ENCODE results near the gene GCNT2. TPM values are rescaled to one million over a fixed set of nuclear protein-coding genes. Genes with fewer than 3 reads are reported as not detected.

Gene GCNT2
- total RNA-seq, 4 donors from 2014 or later, result 12.4 to 92.5 (median 77.0) TPM

DNA sequence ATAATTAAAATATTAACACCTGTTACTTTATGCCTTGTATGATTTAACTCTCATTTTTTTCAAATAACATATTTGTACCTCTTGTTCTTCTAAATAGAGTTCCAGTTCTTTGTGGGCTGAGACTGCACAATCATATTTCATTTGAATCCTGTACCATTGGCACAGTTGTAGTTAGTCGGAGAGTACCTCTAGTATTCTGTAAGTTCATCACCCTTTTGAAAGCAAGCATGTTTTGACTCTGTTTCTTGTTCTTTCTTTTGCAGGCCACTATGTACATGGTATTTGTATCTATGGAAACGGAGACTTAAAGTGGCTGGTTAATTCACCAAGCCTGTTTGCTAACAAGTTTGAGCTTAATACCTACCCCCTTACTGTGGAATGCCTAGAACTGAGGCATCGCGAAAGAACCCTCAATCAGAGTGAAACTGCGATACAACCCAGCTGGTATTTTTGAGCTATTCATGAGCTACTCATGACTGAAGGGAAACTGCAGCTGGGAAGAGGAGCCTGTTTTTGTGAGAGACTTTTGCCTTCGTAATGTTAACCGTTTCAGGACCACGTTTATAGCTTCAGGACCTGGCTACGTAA lies 105.1 kb downstream of the GCNT2 start:
- no peaks in the 10 kb centered on the region for H3K27me3 ChIP-seq
- H3K36me3 ChIP-seq, result peaks cover 0 to 29% (median 0%) of the 10 kb centered on the region in 3 donors
- DNase-seq, result no peak
- TF ChIP-seq, protein P1, sequence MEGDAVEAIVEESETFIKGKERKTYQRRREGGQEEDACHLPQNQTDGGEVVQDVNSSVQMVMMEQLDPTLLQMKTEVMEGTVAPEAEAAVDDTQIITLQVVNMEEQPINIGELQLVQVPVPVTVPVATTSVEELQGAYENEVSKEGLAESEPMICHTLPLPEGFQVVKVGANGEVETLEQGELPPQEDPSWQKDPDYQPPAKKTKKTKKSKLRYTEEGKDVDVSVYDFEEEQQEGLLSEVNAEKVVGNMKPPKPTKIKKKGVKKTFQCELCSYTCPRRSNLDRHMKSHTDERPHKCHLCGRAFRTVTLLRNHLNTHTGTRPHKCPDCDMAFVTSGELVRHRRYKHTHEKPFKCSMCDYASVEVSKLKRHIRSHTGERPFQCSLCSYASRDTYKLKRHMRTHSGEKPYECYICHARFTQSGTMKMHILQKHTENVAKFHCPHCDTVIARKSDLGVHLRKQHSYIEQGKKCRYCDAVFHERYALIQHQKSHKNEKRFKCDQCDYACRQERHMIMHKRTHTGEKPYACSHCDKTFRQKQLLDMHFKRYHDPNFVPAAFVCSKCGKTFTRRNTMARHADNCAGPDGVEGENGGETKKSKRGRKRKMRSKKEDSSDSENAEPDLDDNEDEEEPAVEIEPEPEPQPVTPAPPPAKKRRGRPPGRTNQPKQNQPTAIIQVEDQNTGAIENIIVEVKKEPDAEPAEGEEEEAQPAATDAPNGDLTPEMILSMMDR (IDR thresholded peaks at IDR 0.05), result no peak
- no peak for TF ChIP-seq POLR2A (IDR thresholded peaks at IDR 0.05)
- H3K4me1 ChIP-seq, result no peaks in the 10 kb centered on the region
- no peaks in the 10 kb centered on the region for H3K9me3 ChIP-seq
- H3K27ac ChIP-seq, result no peak overlapping the region
- no peak overlapping the region for H3K4me3 ChIP-seq

DNA sequence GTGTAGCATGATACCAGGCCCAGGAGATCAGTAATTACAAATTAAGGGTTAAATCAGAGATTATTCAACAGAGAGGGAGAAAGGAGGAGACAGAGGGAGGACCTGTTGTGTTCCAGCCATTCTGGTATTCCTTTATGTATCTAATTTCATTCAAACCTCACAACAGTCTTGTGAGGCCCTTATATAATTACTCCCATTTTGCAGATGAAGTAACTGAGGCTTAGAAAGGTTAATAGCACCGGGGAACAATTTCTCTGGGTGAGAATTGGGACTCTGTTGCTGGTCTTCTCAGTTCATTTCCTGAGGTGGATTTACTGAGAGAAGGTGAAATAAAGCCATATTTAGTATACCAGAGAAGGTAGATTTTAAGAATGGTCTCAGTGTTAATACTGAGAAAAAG lies 106.6 kb downstream of the GCNT2 start:
- H3K36me3 ChIP-seq, result peaks cover 0 to 19% (median 0%) of the 10 kb centered on the region in 3 donors
- DNase-seq, result no peak
- TF ChIP-seq, protein P1 (IDR thresholded peaks at IDR 0.05), result no peak
- TF ChIP-seq POLR2A (IDR thresholded peaks at IDR 0.05), result no peak
- no peak overlapping the region for H3K4me3 ChIP-seq
- H3K27ac ChIP-seq, result no peak overlapping the region
- H3K27me3 ChIP-seq, result no peaks in the 10 kb centered on the region
- no peaks in the 10 kb centered on the region for H3K4me1 ChIP-seq
- no peaks in the 10 kb centered on the region for H3K9me3 ChIP-seq

DNA sequence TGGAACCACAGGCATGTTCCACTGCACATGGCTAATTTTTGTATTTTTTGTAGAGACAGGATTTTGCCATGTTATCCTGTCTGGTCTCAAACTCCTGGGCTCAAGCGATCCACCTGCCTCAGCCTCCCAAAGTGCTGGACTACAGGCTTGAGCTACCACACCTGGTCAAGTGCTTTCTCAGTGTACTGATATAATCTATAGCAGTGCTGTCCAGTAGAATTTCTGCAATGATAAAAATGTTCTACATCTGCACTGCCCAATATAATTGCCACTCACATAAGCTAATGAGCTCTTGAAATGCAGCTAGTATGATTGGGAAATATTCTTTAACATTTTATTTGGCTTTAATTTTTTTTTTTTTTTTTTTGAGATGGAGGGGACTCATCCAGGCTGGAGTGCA lies 109.0 kb downstream of the GCNT2 start:
- DNase-seq, result no peak
- no peak overlapping the region for H3K27ac ChIP-seq
- no peaks in the 10 kb centered on the region for H3K4me1 ChIP-seq
- H3K4me3 ChIP-seq, result no peak overlapping the region
- H3K9me3 ChIP-seq, result no peaks in the 10 kb centered on the region
- no peaks in the 10 kb centered on the region for H3K27me3 ChIP-seq
- peaks cover 0 to 6% (median 0%) of the 10 kb centered on the region in 3 donors for H3K36me3 ChIP-seq
- no peak for TF ChIP-seq POLR2A (IDR thresholded peaks at IDR 0.05)
- TF ChIP-seq, protein P1 (IDR thresholded peaks at IDR 0.05), result no peak

DNA sequence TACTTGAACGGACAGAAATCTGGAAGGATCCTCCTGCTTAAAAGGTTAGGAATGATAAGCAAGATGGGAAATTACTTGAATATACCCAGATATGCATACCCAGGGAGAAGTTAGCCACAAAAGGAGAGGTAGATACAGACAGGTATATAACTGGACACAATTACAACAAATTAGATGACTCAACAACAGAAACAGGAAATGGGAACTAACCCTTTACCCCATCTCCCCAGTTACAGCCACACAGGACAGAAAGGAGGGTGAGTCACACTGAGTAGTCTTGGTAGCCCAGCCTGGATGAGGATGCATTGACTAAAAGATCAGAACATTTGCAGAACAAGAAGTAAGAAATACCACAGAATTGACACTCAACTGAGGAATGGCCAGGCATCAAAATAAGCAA lies 112.1 kb downstream of the GCNT2 start:
- no peaks in the 10 kb centered on the region for H3K36me3 ChIP-seq
- H3K4me1 ChIP-seq, result no peaks in the 10 kb centered on the region
- H3K27me3 ChIP-seq, result no peaks in the 10 kb centered on the region
- H3K4me3 ChIP-seq, result no peak overlapping the region
- no peak for DNase-seq
- H3K27ac ChIP-seq, result no peak overlapping the region
- no peak for TF ChIP-seq POLR2A (IDR thresholded peaks at IDR 0.05)
- TF ChIP-seq, protein P1 (IDR thresholded peaks at IDR 0.05), result no peak
- H3K9me3 ChIP-seq, result no peaks in the 10 kb centered on the region

DNA sequence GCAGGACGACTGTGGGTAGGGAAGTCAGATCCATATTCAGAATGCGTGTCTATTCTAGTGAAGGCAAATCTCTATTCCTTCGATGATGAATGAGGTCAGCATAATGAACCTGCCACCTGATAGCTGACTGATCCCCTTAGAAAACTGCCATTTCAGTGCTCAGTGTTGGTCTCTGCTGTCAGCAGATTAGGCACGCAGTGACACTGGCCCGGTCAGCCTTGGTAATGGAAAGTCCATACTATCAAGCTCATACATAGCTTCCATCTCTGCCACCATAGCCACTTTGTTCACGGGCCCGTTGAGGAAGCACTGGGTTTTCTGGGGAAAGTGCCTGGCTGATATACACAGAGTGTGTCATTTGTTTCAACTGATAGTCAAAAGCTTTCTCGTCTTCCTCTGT lies 119.3 kb downstream of the GCNT2 start:
- Histone ChIP-seq H3K36me3 (no peaks in the 10 kb centered on the region), H3K9me3 (no peaks in the 10 kb centered on the region), H3K27me3 (no peaks in the 10 kb centered on the region), H3K4me1 (no peaks in the 10 kb centered on the region), H3K4me3 (no peak overlapping the region), H3K27ac (no peak overlapping the region)
- TF ChIP-seq, protein P1 (IDR thresholded peaks at IDR 0.05), result no peak
- no peak for TF ChIP-seq POLR2A (IDR thresholded peaks at IDR 0.05)
- DNase-seq, result no peak

DNA sequence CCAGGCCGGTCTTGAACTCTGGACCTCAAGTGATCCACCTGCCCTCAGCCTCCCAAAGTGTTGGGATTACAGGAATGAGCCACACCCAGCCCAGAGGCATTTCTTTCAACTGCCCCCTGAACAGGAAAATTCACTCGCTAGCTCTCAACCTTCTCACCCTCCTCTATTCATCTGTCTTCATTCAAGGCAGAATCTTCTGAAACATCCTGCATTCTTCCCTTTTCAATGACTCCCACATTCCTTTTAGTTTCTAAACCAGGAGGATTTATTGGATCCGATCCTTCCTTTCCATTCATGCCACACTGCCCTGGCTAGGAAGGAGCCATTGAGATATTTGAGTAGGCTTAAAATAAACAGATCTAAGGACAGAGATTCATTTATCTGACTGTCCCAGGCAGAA lies 120.4 kb downstream of the GCNT2 start:
- no peak for TF ChIP-seq POLR2A (IDR thresholded peaks at IDR 0.05)
- TF ChIP-seq, protein P1 (IDR thresholded peaks at IDR 0.05), result no peak
- no peaks in the 10 kb centered on the region for H3K27me3 ChIP-seq

More for the DNA sequence above, 120.4 kb downstream of the GCNT2 start:
- Histone ChIP-seq H3K27ac (no peak overlapping the region), H3K4me3 (no peak overlapping the region), H3K4me1 (no peaks in the 10 kb centered on the region), H3K9me3 (no peaks in the 10 kb centered on the region), H3K36me3 (no peaks in the 10 kb centered on the region)
- no peak for DNase-seq

Data from Peyer's patch (tissue), 4 donors.